ENCODE data around the gene FAHD2A.

DNA sequence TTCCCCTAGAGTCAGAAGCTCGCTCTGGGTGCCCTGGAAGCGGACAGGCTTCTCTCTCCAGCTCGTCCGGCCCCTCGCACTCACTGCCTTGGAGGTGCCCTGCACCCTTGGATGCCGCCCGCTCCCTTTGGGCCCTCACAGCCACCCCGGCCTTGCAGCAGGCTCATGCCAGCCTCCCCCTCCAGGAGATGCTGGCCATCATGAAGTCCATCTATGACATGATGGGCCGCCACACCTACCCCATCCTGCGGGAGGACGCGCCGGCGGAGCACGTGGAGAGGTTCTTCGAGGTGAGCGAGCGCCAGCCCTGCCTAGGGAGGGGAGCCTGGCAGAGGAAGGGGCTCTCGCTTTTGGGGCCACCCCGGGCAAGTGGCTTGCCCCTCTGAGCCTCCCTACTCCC, 20.3 kb upstream of the FAHD2A start:
- TF ChIP-seq, protein P1, sequence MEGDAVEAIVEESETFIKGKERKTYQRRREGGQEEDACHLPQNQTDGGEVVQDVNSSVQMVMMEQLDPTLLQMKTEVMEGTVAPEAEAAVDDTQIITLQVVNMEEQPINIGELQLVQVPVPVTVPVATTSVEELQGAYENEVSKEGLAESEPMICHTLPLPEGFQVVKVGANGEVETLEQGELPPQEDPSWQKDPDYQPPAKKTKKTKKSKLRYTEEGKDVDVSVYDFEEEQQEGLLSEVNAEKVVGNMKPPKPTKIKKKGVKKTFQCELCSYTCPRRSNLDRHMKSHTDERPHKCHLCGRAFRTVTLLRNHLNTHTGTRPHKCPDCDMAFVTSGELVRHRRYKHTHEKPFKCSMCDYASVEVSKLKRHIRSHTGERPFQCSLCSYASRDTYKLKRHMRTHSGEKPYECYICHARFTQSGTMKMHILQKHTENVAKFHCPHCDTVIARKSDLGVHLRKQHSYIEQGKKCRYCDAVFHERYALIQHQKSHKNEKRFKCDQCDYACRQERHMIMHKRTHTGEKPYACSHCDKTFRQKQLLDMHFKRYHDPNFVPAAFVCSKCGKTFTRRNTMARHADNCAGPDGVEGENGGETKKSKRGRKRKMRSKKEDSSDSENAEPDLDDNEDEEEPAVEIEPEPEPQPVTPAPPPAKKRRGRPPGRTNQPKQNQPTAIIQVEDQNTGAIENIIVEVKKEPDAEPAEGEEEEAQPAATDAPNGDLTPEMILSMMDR (IDR thresholded peaks at IDR 0.05) = no peak
- TF ChIP-seq POLR2A (IDR thresholded peaks at IDR 0.05) = no peak

All from right lobe of liver (tissue), 4 donors.